Limb (tissue), 2 donors: Measurements from ENCODE around the gene TTC32.
A peak's percentile ranks its signal among the peaks of the same experiment; 100 is the strongest.

Experiments used
- DNase-seq, 2 donors: peaks; one replicate each; pipeline ENCODE4 v3.0.0-alpha.2; 2016; ENCODE audit errors: extremely low spot score in 2 of 2

TTC32 gene

DNA sequence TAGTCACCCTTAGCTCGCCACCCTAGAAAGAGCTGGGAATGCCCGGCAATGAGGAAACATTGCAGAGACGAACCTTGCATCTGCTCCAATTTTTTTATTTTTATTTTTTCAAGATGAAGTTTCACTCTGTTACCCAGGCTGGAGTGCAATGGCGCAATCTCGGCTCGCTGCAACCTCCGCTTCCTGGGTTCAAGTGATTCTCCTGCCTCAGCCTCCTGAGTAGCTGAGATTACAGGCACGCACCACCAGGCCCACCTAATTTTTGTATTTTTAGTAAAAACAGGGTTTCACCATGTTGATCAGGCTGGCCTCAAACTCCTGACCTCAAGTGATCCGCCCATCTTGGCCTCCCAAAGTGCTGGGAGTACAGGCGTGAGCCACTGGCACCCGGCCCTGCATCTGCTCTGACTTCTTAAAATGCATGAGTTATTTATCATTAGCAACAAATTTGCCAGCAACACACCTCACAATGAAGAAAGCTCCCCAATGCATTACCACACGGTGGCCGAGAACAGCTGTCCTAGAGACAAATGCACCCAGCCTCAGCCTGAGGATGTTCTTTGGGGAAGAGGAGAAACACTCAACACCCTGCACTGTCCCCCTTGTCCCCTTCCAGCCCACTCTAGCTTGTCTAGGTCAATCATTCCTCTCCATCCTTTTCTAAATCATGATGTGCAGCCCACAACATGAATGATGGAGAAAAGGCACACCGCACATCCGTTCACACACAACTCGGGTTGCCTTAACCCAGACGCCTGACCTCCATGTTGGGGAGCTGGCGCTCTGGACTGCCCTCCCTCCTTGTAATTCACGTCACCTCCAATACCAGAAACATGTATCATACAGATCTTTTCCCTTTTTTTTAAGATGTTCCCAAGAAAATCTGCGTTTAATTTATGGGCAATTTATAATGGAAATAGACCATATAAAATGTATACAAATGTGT, 46.9 kb downstream of the TTC32 start:
- no peak for DNase-seq

DNA sequence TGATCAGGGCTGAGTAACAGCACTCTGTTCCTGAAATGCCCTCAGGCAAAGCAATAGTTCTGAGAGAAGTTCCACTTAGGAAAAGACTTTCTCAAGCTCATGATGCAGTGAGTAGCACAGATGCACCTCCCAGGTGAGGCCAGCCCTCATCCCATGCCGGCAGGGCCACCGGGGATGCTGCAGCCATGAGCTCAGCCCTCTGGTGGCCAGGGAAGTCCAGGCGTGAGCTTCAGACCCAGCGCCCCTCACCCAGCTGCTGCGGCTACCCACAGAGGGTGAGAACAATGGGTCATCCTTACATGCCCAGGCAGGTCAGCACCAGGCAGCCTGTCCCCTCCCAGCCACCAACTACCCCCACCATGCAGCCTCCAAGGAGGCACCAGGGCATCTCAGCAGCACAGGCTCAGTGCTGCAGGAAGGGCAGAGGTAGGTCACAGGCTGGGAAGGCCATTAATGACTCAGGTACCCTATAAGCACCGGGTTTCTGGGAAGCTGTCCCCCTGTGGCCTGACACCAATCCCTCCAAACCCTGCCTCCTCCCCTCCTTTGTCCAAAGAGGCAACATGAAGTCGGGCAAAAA, 50.6 kb downstream of the TTC32 start:
- DNase-seq = peak in 1 of 2 donors; percentile 19

DNA sequence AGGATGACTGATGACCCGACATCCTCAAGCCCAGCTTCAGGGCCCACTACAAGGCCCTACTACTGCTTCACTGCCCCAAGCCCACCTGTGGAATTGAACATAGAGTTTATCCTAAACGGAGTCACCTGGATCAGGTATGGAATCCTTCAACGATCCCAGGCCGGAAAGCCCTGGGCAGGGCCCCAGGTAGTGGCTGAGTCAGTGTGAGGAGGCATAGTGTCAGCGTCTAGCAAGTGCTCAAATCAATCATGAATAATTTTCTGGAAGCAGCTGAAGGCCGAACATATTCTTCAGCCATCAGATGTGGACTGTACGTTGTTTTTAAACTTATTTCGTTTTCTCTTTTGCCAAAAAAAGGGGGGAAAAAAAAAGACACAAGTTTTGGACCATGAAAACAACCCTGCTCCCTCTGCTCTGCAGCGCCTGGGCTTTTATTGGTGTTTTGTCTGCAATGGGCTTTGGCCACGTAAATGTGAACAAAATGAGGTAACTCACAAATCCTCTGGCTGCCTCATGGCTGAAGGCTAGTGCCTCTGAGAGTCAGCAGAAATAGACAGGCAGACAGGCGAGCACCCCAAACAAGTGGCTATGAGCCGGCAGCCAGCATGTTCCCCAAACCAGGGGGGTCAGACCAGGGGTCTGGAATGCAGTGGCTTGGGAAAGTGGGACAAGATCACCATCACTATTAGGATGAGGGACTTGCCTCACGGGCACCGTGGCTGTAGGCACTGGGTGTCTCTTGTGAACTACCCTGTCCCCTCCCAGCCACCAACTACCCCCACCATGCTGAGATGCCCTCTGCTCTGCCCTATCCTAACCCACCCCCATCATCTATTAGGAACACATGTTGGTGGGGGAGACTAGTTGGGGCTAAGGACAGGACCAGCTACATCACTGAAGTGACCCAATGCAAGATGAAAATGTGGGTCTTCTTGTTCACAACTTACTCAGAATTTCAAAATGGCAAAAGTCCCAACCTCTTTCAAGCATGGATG, 51.4 kb downstream of the TTC32 start:
- peak in 1 of 2 donors; percentile 16 for DNase-seq

DNA sequence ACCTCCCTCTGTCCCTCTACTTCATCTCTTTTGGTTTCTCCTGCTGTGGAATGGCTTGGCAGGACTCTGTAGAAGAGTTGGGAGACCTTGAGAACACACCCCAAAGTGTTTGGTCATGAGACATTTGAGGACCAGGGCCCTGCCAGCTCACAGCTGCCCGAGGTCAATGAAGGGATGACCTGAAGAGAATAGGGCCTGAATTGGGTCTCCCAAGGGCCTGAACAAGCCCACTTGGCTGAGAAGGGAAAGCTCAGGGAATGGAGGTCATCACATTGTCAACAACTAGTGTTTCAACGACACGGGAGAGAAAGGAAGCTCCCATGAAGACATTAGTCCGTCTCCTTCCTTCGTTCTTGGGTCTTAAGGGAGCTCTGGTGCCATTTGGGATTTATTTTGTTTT, 52.8 kb downstream of the TTC32 start:
- peak in 1 of 2 donors; percentile 1 for DNase-seq

DNA sequence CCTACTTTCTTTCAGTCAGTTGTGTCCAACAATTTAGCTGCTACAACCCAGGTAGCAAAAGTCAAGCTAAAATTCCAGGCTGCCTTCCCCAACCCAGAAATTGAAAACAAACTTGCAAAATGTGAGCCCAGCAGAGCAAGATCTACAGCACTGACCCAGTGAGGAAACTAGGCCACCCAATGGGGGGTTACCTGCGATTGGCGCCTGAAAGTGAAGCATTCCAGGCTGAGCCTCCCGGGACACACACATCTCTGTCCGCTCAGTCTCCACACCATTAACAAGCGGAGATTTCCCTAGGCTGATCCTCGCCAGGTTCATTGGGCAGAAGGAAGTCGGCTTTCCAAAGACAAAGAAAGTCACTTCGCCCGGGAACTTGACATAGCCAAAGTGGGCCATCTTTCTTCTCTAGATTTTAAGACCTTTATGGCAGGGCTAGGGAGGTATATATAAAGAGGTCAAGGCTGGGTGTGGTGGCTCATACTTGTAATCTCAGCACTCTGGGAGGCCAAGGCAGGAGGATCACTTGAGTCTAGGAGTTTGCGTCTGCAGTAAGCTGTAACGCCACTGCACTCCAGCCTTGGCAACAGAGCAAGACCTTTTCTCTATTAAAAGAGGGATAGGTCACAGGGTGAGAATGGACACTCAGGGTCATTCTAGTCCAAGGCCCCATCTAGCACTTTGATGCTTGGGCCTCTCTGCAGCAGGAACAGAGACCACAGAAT, 53.6 kb downstream of the TTC32 start:
- peak in 1 of 2 donors; percentile 8 for DNase-seq

DNA sequence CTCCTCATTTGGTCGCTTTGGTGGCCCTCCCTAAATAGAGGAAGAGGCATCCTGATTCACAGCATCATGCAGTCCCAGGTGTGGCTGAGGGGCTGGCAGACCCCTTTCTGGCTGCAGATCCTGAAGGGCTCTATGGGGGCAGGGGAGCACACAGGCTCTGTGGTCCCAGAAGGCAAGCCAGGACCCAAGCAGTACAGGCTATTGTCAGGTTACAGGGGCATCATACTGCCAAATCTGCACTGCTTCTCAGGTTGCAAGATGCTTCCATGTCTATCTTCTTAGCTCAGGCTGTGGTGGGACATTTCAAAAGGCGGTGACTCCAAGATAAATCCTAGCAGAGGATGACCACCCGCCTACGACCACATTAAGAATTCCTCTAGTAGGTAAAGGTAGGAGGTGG, 54.3 kb downstream of the TTC32 start:
- peak in 1 of 2 donors; percentile 8 for DNase-seq
